Upper lobe of left lung (tissue), 6 donors: ENCODE measurements around the gene RORB. TPM values are rescaled to one million over a fixed set of nuclear protein-coding genes. Genes with fewer than 3 reads are reported as not detected.

Source experiments
- ATAC-seq, 2 donors: fragments of 200-7000 bp; cut with Tn5 transposase; one replicate each; pipeline ENCODE4 v1.9.1; 2022; ENCODE audit warnings: mild to moderate bottlenecking in 2 of 2, moderate library complexity in 2 of 2; ENCODE audit not compliant: low FRiP score in 2 of 2
- DNase-seq, 2 donors: peaks; one replicate each; pipeline ENCODE4 v3.0.0-alpha.2; 2019 to 2020
- H3K27ac ChIP-seq, 4 donors: fragments of 200-600 bp; sonication (generic); one replicate each; pipeline ENCODE4 v1.5.1; 2016 to 2019
- H3K27me3 ChIP-seq, 4 donors: fragments of 200-600 bp; sonication (generic); one replicate each; pipeline ENCODE4 v1.5.1; 2017 to 2019
- H3K36me3 ChIP-seq, 4 donors: fragments of 200-600 bp; sonication (generic); one replicate each; pipeline ENCODE4 v1.5.1; 2016 to 2019
- H3K4me1 ChIP-seq, 4 donors: fragments of 200-600 bp; sonication (generic); one replicate each; pipeline ENCODE4 v1.5.1; 2018 to 2019
- H3K4me3 ChIP-seq, 4 donors: fragments of 200-600 bp; sonication (generic); one replicate each; pipeline ENCODE4 v1.5.1; 2017 to 2019; ENCODE audit warnings: mild to moderate bottlenecking in 2 of 4, moderate library complexity in 1 of 4
- H3K9me3 ChIP-seq, 4 donors: fragments of 200-600 bp; sonication (generic); one replicate each; pipeline ENCODE4 v1.5.1; 2018 to 2019
- EP300 ChIP-seq, 4 donors: sonication (generic); formaldehyde crosslinking; IDR thresholded peaks; one replicate each; pipeline ENCODE4 v1.5.1; 2017; ENCODE audit warnings: antibody characterized with exemption in 4 of 4, control low read depth in 2 of 4
- POLR2A ChIP-seq, 4 donors: fragments of 450-650 bp; IDR thresholded peaks; one replicate each; pipeline ENCODE4 v1.5.1; 2016 to 2017; ENCODE audit warnings: antibody characterized with exemption in 4 of 4, mild to moderate bottlenecking in 2 of 4
- POLR2AphosphoS5 ChIP-seq, 2 donors: sonication (generic); formaldehyde crosslinking; IDR thresholded peaks; one replicate each; pipeline ENCODE4 v1.5.1; 2017; ENCODE audit warnings: antibody characterized with exemption in 2 of 2
- WGBS, 2 donors: methylation state at CpG; one replicate each; pipeline ENCODE4 v1.1.5; 2017 to 2018; 5-methylcytosine and 5-hydroxymethylcytosine counted together
- total RNA-seq, 6 donors: library from RNA; depleted of rRNA in 4 of 6; stranded (reverse); fragments of >200 nt in 4 of 6; gene quantifications; one replicate each; pipeline versions ENCODE4 v1.1.0 to v1.2.1, GENCODE V29; 2016 to 2021
- TF ChIP-seq, protein P1 (sequence below), 6 experiments: fragments of 450-650 bp in 4 of 6; fragments of 200-600 bp in 2 of 6; sonication (generic) in 2 of 6; IDR thresholded peaks; one replicate each; pipeline ENCODE4 v1.5.1; 2016 to 2019; ENCODE audit warnings: antibody characterized with exemption in 6 of 6
- donor health status: DM: no; HTN: no; CAD: no; lungs with moderate emphysema.
- donor health status: DM: no; HTN: yes; CAD: no; lungs with severe emphysema.

Gene RORB
- total RNA-seq, 6 donors from 2014 or later: 0.78 to 4.0 (median 2.2) TPM

DNA sequence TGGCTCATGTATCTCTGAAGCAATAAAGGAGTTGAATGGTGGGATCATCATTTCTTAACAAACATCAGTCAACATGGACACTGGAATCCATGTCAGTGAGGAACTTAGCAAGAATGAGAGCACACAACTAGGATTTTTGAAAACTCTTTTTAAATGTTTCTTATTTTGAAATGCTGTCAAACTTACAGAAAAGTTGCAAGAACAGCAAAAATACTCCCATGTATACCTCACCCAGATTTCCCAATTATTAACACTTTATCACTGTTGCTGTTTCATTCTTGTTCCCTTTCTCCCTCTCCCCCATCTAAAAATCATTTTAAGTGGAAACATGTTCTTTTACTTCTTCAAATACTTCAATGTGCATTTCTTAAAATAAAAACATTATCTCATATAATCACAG lies 65.5 kb downstream of the RORB start:
- Histone ChIP-seq H3K4me3 (no peak overlapping the region), H3K36me3 (no peaks in the 10 kb centered on the region), H3K27me3 (no peaks in the 10 kb centered on the region), H3K27ac (no peak overlapping the region), H3K9me3 (no peaks in the 10 kb centered on the region), H3K4me1 (no peaks in the 10 kb centered on the region)
- no peak for DNase-seq
- TF ChIP-seq EP300 (IDR thresholded peaks at IDR 0.05) (no peak), POLR2A (IDR thresholded peaks at IDR 0.05) (no peak), POLR2AphosphoS5 (IDR thresholded peaks at IDR 0.05) (no peak)
- TF ChIP-seq, protein P1, sequence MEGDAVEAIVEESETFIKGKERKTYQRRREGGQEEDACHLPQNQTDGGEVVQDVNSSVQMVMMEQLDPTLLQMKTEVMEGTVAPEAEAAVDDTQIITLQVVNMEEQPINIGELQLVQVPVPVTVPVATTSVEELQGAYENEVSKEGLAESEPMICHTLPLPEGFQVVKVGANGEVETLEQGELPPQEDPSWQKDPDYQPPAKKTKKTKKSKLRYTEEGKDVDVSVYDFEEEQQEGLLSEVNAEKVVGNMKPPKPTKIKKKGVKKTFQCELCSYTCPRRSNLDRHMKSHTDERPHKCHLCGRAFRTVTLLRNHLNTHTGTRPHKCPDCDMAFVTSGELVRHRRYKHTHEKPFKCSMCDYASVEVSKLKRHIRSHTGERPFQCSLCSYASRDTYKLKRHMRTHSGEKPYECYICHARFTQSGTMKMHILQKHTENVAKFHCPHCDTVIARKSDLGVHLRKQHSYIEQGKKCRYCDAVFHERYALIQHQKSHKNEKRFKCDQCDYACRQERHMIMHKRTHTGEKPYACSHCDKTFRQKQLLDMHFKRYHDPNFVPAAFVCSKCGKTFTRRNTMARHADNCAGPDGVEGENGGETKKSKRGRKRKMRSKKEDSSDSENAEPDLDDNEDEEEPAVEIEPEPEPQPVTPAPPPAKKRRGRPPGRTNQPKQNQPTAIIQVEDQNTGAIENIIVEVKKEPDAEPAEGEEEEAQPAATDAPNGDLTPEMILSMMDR (IDR thresholded peaks at IDR 0.05): no peak
- no peak for ATAC-seq

DNA sequence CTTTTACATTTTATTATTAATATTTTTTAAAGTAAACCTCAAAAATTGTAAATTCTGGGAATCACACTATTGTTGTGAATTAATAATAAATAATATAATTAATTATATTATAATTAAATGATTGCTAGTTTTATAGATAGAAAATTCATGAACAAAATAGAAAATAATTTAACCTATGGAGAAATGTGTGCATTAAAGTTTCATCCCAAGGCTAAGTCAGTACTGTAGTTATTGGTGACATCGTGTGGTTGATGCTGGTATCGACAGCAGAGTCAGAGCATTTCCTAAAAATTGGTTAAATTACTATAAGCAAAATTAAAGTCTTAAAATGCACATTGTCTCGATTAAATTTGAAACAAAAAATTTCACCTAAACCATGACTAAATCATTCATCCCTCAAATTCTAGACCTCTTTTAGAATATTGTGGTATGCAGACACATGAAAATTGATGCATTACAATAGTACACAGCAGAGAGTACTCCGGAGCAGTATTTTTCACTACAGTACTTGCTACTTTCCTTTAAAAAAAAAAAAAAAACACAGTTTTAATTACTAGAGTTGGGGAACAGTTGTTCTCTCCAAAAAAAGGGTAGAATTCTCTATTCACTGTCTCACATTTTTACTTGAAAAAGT lies 73.9 kb downstream of the RORB start:
- TF ChIP-seq POLR2AphosphoS5 (IDR thresholded peaks at IDR 0.05): no peak
- TF ChIP-seq, protein P1 (IDR thresholded peaks at IDR 0.05): peak; percentile 21 to 61 (median 50)
- Histone ChIP-seq H3K27me3 (no peaks in the 10 kb centered on the region), H3K4me1 (no peaks in the 10 kb centered on the region), H3K9me3 (no peaks in the 10 kb centered on the region), H3K4me3 (no peak overlapping the region), H3K27ac (no peak overlapping the region), H3K36me3 (no peaks in the 10 kb centered on the region)
- ATAC-seq (no peak), DNase-seq (no peak)
- WGBS, 2 donors: 23 to 26% methylated on average over 4 of the region's 4 CpGs

DNA sequence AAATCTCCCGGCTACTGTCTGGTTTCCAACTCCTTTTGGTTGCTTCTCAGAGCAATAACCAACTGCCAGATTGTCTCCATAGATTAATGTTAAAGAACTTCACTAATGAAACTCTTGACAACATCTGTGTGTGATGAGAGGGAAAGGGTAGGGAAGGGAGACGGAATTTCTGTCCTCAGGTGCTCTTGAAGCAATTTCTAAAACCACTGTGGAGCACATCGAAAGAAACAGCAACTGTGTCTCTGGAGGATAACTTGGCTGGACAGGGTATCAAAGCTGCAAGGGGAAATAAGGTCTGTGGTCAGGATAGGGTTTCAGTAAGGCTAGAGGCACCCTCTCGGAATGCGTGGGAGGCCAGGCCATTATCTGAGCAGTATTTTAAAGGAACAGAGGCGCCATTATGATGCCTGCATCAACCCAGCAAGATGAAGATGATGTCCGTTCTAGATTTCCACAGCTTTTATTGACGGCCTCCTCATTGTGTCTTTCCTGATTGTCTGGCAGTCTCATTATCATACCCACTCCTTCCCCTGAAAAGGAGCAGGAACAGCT lies 76.6 kb downstream of the RORB start:
- Histone ChIP-seq H3K36me3 (no peaks in the 10 kb centered on the region), H3K27me3 (no peaks in the 10 kb centered on the region), H3K27ac (no peak overlapping the region), H3K4me1 (no peaks in the 10 kb centered on the region), H3K4me3 (no peak overlapping the region), H3K9me3 (no peaks in the 10 kb centered on the region)
- no peak for TF ChIP-seq POLR2AphosphoS5 (IDR thresholded peaks at IDR 0.05)
- TF ChIP-seq EP300 (IDR thresholded peaks at IDR 0.05): no peak
- no peak for TF ChIP-seq POLR2A (IDR thresholded peaks at IDR 0.05)
- TF ChIP-seq, protein P1 (IDR thresholded peaks at IDR 0.05): no peak
- DNase-seq (no peak), ATAC-seq (no peak)
- WGBS, 2 donors: 79 to 81% methylated on average over 8 of the region's 8 CpGs

DNA sequence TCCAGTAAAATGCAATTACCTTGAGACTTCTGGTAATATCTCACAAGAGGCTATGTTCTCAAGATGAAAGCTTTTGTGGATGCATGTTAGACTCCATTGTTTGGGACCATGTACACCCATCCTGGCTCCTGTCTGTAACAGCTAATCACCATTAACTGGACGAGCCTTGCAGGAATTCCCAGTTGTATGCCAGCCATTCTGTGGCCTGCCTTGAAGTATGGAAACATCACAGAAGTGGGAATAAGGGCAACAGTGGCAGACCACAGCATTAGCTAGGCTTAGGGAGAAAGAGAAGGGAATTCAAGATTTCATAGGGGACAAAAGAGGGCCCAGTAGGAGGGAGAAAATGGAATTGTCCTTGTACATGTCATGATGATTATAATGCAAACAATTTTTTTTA lies 79.0 kb downstream of the RORB start:
- no peak for TF ChIP-seq POLR2AphosphoS5 (IDR thresholded peaks at IDR 0.05)
- TF ChIP-seq, protein P1 (IDR thresholded peaks at IDR 0.05): no peak
- no peak for TF ChIP-seq EP300 (IDR thresholded peaks at IDR 0.05)
- TF ChIP-seq POLR2A (IDR thresholded peaks at IDR 0.05): no peak
- ATAC-seq: no peak
- Histone ChIP-seq H3K9me3 (no peaks in the 10 kb centered on the region), H3K27ac (no peak overlapping the region), H3K27me3 (no peaks in the 10 kb centered on the region), H3K36me3 (no peaks in the 10 kb centered on the region), H3K4me1 (no peaks in the 10 kb centered on the region), H3K4me3 (no peak overlapping the region)
- DNase-seq: no peak
- WGBS, 2 donors: 50% methylated on average over 1 of the region's 1 CpG

DNA sequence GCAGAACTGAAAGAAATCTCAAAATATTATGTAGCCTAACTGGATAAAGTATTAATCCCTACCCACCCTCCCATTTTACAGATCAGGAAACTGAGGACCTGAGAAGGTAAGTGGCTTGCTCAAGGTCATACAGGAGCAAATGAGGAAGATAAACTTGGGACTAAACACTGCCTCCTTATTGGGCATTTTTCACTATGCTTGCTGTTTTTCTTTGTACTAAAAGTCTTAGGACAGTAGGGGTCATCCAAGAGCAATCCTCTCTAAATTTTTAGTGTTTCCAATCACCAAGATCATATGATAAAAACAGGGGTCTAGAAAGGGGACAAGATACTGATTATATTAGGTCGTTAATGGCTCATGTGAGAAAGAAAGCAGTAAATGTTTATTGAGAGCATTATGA lies 80.8 kb downstream of the RORB start:
- no peaks in the 10 kb centered on the region for H3K27me3 ChIP-seq
- no peaks in the 10 kb centered on the region for H3K36me3 ChIP-seq
- H3K4me1 ChIP-seq: no peaks in the 10 kb centered on the region
- H3K9me3 ChIP-seq: no peaks in the 10 kb centered on the region
- ATAC-seq (no peak), DNase-seq (no peak)
- H3K4me3 ChIP-seq: no peak overlapping the region
- TF ChIP-seq POLR2AphosphoS5 (IDR thresholded peaks at IDR 0.05) (no peak), POLR2A (IDR thresholded peaks at IDR 0.05) (no peak), EP300 (IDR thresholded peaks at IDR 0.05) (no peak)
- TF ChIP-seq, protein P1 (IDR thresholded peaks at IDR 0.05): peak in 1 of 6 experiments; percentile 9
- no peak overlapping the region for H3K27ac ChIP-seq
- 50 to 52% methylated on average over 1 of the region's 1 CpG for WGBS, 2 donors
